Small intestine (tissue), 7 donors: ENCODE results near the gene MAN1B1. TPM values are rescaled to one million over a fixed set of nuclear protein-coding genes. Genes with fewer than 3 reads are reported as not detected.
"Not testable (repeated sequence)": the region's sequence is repeated elsewhere in the genome, so short reads cannot be mapped to it uniquely, and the experiment has no call there.

Source experiments
- DNase-seq, 2 donors: peaks; one replicate each; pipeline versions ENCODE4 v3.0.0 to v3.0.0-alpha.2; 2013
- FAIRE-seq: peaks from 2 replicates; lab custom pipeline; 2012; peaks lifted over from hg19 to GRCh38; lab: Jason Lieb, UNC
- H3K27ac ChIP-seq, 3 donors: one replicate each; pipeline ENCODE4 v1.5.1; 2013; ENCODE audit warnings: low read length in 2 of 3, mild to moderate bottlenecking in 2 of 3, control low read depth in 1 of 3, inconsistent platforms in 1 of 3, low read depth in 1 of 3, moderate library complexity in 1 of 3
- H3K27me3 ChIP-seq, 3 donors: one replicate each; pipeline ENCODE4 v1.6.1; 2013; ENCODE audit warnings: low read length in 3 of 3, inconsistent platforms in 1 of 3; ENCODE audit not compliant: control insufficient read depth in 3 of 3, insufficient read depth in 3 of 3
- H3K36me3 ChIP-seq, 3 donors: one replicate each; pipeline ENCODE4 v1.6.1; 2013; ENCODE audit warnings: low read length in 3 of 3, inconsistent platforms in 1 of 3, low read depth in 1 of 3, mild to moderate bottlenecking in 1 of 3, moderate library complexity in 1 of 3; ENCODE audit not compliant: control insufficient read depth in 3 of 3, insufficient read depth in 2 of 3
- H3K4me1 ChIP-seq, 3 donors: one replicate each; pipeline ENCODE4 v1.6.1; 2013; ENCODE audit warnings: low read length in 2 of 3, inconsistent platforms in 1 of 3, low read depth in 1 of 3, mild to moderate bottlenecking in 1 of 3, moderate library complexity in 1 of 3; ENCODE audit not compliant: control insufficient read depth in 3 of 3, insufficient read depth in 2 of 3
- H3K4me3 ChIP-seq, 3 donors: one replicate each; pipeline ENCODE4 v1.5.1; 2013; ENCODE audit warnings: low read length in 3 of 3, control low read depth in 1 of 3, inconsistent platforms in 1 of 3, low read depth in 1 of 3, mild to moderate bottlenecking in 1 of 3, moderate library complexity in 1 of 3
- H3K9me3 ChIP-seq, 2 donors: one replicate each; pipeline ENCODE4 v1.6.1; 2013; ENCODE audit warnings: low read depth in 1 of 2, low read length in 1 of 2; ENCODE audit not compliant: control insufficient read depth in 2 of 2, insufficient read depth in 1 of 2
- WGBS, 3 donors: extraction: QIAGEN DNeasy Blood & Tissue Kit; methylation state at CpG; one replicate each; pipeline ENCODE4 v1.1.7; 2013; 5-methylcytosine and 5-hydroxymethylcytosine counted together
- polyA plus RNA-seq, 4 donors: library from polyadenylated mRNA; stranded (reverse) in 3 of 4; unstranded in 1 of 4; fragments of 200-250 nt in 3 of 4; fragments of 120-200 nt in 1 of 4; gene quantifications; one replicate each; pipeline versions ENCODE4 v1.2.1 to v1.2.3, GENCODE V29; 2013
- donor health status: healthy with polysubstance abuse.
- donor health status: control.
- donor health status: control.
- donor health status: Bipolar disorder and iron deficiency.
- donor health status: healthy.

Gene MAN1B1
- polyA plus RNA-seq, 4 donors: 40.3 to 69.4 (median 42.5) TPM

- H3K36me3 ChIP-seq: peaks cover 0 to under 1% (median 0%) of the 10 kb centered on the region in 3 donors
- peak overlapping the region in 2 of 3 donors; percentile 64 to 66 for H3K4me3 ChIP-seq
- no peaks in the 10 kb centered on the region for H3K9me3 ChIP-seq
- peaks cover 0 to 16% (median 6%) of the 10 kb centered on the region in 3 donors for H3K27me3 ChIP-seq
- DNase-seq (peak; percentile 94 to 96), FAIRE-seq (no peak)
- peaks cover 4 to 32% (median 6%) of the 10 kb centered on the region in 3 donors for H3K4me1 ChIP-seq
- H3K27ac ChIP-seq: peak overlapping the region; percentile 82 to 99 (median 83)
- 11 to 26% (median 25%) methylated on average over 24 to 28 of the region's 28 CpGs for WGBS, 3 donors
Measured at GRCh38 chr9:137055385-137056364, 31.1 kb upstream of the MAN1B1 start.

GRCh38 chr9:137056739-137057415, 29.9 kb upstream of the MAN1B1 start:
- no peak for FAIRE-seq
- Histone ChIP-seq H3K27ac (no peak overlapping the region), H3K4me1 (peaks cover 4 to 32% (median 6%) of the 10 kb centered on the region in 3 donors), H3K27me3 (peaks cover 0 to 11% (median 6%) of the 10 kb centered on the region in 3 donors), H3K9me3 (no peaks in the 10 kb centered on the region), H3K4me3 (no peak overlapping the region), H3K36me3 (no peaks in the 10 kb centered on the region)
- WGBS, 3 donors: 33 to 60% (median 49%) methylated on average over 17 of the region's 17 CpGs
- DNase-seq: no peak

DNA sequence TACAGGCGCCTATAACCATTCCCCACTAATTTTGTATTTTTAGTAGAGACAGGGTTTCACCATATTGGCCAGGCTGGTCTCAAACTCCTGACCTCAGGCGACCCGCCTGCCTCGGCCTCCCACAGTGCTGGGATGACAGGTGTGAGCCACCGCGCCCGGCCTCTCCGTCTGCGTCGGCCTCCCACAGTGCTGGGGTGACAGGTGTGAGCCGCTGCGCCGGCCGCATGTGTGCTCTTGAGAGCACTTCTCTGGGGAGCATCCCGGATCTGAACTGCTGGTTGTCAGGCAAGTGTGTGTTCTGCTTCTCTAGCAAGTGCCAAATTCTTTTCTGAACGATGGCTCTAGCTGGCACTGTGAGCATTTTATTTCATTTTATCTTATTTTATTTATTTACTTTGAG, 29.2 kb upstream of the MAN1B1 start:
- WGBS, 3 donors: 16 to 50% (median 43%) methylated on average over 16 of the region's 16 CpGs
- no peak overlapping the region for H3K27ac ChIP-seq
- peaks cover 4 to 32% (median 6%) of the 10 kb centered on the region in 3 donors for H3K4me1 ChIP-seq
- H3K27me3 ChIP-seq: peaks cover 0 to 8% (median 4%) of the 10 kb centered on the region in 3 donors
- H3K4me3 ChIP-seq: no peak overlapping the region
- DNase-seq (no peak), FAIRE-seq (no peak)
- no peaks in the 10 kb centered on the region for H3K9me3 ChIP-seq
- H3K36me3 ChIP-seq: peaks cover 0 to 3% (median 0%) of the 10 kb centered on the region in 3 donors

DNA sequence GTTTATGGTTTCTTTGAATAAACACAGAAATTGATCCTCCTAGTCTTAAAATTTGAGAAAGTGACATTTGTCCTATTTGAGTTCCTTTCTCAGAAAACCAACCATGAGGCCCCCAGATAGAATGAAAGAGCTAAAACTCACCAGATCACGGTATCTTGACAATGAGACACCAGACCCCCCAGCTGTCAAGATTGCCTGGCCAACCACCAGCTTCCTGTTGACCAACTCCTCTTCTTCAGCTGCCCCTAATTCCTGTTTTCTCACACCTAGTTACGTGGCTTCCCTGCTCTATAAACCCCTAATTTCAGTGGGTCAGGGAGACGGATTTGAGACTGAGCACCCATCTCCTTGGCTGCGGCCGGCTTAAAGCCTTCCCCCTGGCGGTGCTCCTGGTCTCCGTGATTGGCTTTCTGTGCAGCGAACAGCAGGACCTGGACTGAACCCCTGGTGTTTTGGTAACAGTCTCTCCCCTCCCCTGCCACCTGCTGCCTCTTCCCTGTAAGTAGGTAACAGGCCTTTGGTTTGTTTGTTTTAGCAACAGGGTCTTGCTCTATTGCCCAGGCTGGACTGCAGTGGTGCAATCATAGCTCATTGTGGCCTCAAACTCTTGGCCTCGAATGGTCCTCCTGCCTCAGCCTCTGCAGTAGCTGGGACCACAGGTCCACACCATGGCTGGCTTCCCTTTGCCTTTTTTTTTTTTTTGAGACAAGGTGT, 28.1 kb upstream of the MAN1B1 start:
- no peak overlapping the region for H3K27ac ChIP-seq

GRCh38 chr9:137062384-137062783, 24.4 kb upstream of the MAN1B1 start:
- Histone ChIP-seq H3K27me3 (no peaks in the 10 kb centered on the region), H3K4me3 (no peak overlapping the region), H3K9me3 (no peaks in the 10 kb centered on the region), H3K4me1 (no peaks in the 10 kb centered on the region), H3K36me3 (peaks cover 0 to 32% (median 0%) of the 10 kb centered on the region in 3 donors), H3K27ac (no peak overlapping the region)
- DNase-seq (no peak), FAIRE-seq (no peak)
- 72 to 86% (median 73%) methylated on average over 15 of the region's 15 CpGs for WGBS, 3 donors

More for the DNA sequence above, 28.1 kb upstream of the MAN1B1 start:
- WGBS, 3 donors: 77 to 83% (median 79%) methylated on average over 9 of the region's 9 CpGs
- DNase-seq: no peak
- Histone ChIP-seq H3K27me3 (no peaks in the 10 kb centered on the region), H3K4me1 (peaks cover 0 to 26% (median 4%) of the 10 kb centered on the region in 3 donors), H3K36me3 (peaks cover 0 to 5% (median 0%) of the 10 kb centered on the region in 3 donors), H3K9me3 (no peaks in the 10 kb centered on the region), H3K4me3 (no peak overlapping the region)
- FAIRE-seq: no peak

DNA sequence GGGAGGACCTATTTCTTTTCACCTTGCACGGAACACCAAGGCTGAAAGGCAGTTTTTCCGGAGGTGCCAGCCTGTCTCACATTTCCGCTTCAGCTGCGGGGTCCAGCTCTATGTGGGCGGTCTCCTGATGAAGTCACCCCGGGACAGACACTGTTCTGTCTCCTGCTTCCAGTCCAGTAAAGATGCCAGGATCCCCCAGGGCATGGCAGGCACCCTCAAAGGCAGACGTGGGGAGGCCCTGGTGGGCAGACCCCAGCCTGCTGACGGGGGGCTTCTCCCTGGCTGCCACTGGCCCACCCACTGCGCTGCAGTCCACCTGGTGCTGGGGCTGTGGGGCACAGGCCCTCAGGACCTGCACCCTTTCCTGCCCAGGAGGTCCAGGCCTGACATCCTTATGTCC, 24.0 kb upstream of the MAN1B1 start:
- not testable (repeated sequence) for FAIRE-seq, DNase-seq, H3K4me1 ChIP-seq, H3K27ac ChIP-seq, H3K27me3 ChIP-seq, H3K4me3 ChIP-seq, H3K9me3 ChIP-seq
- WGBS, 3 donors: 83 to 91% (median 85%) methylated on average over 4 to 9 of the region's 9 CpGs
- peaks cover 0 to 32% (median 0%) of the 10 kb centered on the region in 3 donors for H3K36me3 ChIP-seq

- 81 to 92% (median 85%) methylated on average over 17 to 26 of the region's 26 CpGs for WGBS, 3 donors
- H3K4me3 ChIP-seq: no peak overlapping the region
- FAIRE-seq: no peak
- H3K36me3 ChIP-seq: peaks cover 0 to 32% (median 0%) of the 10 kb centered on the region in 3 donors
- peaks cover 0 to 7% (median 0%) of the 10 kb centered on the region in 3 donors for H3K4me1 ChIP-seq
- no peaks in the 10 kb centered on the region for H3K27me3 ChIP-seq
- no peak overlapping the region for H3K27ac ChIP-seq
- no peak for DNase-seq
- no peaks in the 10 kb centered on the region for H3K9me3 ChIP-seq
Measured at GRCh38 chr9:137063311-137064026, 23.3 kb upstream of the MAN1B1 start.
